PC-9 (cell line): ENCODE data around the gene CD247. TPM values are rescaled to one million over a fixed set of nuclear protein-coding genes. Genes with fewer than 3 reads are reported as not detected.

Experiments
- BruUV-seq: library from RNA; stranded (reverse); fragments of 400-500 nt; replicated peaks from 2 replicates; lab custom pipeline; 2021; lab: Mats Ljungman, UMichigan
- CTCF ChIA-PET: fragments of 300-600 bp; sonication (Branson Sonifier 250); formaldehyde crosslinking; loops from one replicate; lab custom pipeline; 2022; ENCODE audit warnings: antibody characterized with exemption; lab: Charles Lee
- POLR2A ChIA-PET: fragments of 300-600 bp; sonication (Branson Sonifier 250); formaldehyde crosslinking; loops from one replicate; lab custom pipeline; 2022; ENCODE audit warnings: antibody characterized with exemption; ENCODE audit not compliant: unreplicated experiment; lab: Charles Lee
- DNase-seq, 2 experiments: peaks; one replicate each; pipeline versions ENCODE4 v3.0.0 to v3.0.0-alpha.2; 2015 to 2022; ENCODE audit warnings: mixed read lengths in 1 of 2
- H2AFZ ChIP-seq: fragments of 200-600 bp; sonication (generic); 2 replicates; pipeline ENCODE4 v1.8.1; 2017; ENCODE audit warnings: antibody characterized with exemption
- H3F3A ChIP-seq: fragments of 200-600 bp; sonication (generic); 2 replicates; pipeline ENCODE4 v1.8.1; 2017; ENCODE audit warnings: antibody characterized with exemption, mild to moderate bottlenecking, low read depth; ENCODE audit not compliant: insufficient read depth
- H3K27ac ChIP-seq: fragments of 200-600 bp; sonication (generic); 2 replicates; pipeline ENCODE4 v1.6.1; 2016; ENCODE audit warnings: mixed run types
- H3K27me3 ChIP-seq: fragments of 200-600 bp; sonication (generic); 2 replicates; pipeline ENCODE4 v1.6.1; 2016; ENCODE audit warnings: low read depth, mixed run types; ENCODE audit not compliant: insufficient read depth
- H3K36me3 ChIP-seq: fragments of 200-600 bp; sonication (generic); 2 replicates; pipeline ENCODE4 v1.6.1; 2016; ENCODE audit warnings: low read depth, mixed run types
- H3K4me1 ChIP-seq: fragments of 200-600 bp; sonication (generic); replicated peaks from 2 replicates; pipeline ENCODE4 v1.6.1; 2016; ENCODE audit warnings: mixed run types; ENCODE audit not compliant: insufficient read depth
- H3K4me2 ChIP-seq: fragments of 200-600 bp; sonication (generic); 2 replicates; pipeline ENCODE4 v1.6.1; 2017; ENCODE audit warnings: mixed run types
- H3K4me3 ChIP-seq: fragments of 200-600 bp; sonication (generic); 2 replicates; pipeline ENCODE4 v1.6.1; 2016; ENCODE audit warnings: mixed run types
- H3K79me2 ChIP-seq: fragments of 200-600 bp; sonication (generic); 2 replicates; pipeline ENCODE4 v1.6.1; 2017; ENCODE audit warnings: low read depth, mixed run types
- H3K9me2 ChIP-seq: fragments of 200-600 bp; sonication (generic); 2 replicates; pipeline ENCODE4 v1.8.1; 2017; ENCODE audit warnings: mild to moderate bottlenecking; ENCODE audit not compliant: insufficient read depth
- H3K9me3 ChIP-seq: fragments of 200-600 bp; sonication (generic); 2 replicates; pipeline ENCODE4 v1.8.1; 2016; ENCODE audit warnings: low read depth; ENCODE audit not compliant: insufficient read depth
- H4K20me1 ChIP-seq: fragments of 200-600 bp; sonication (generic); 2 replicates; pipeline ENCODE4 v1.8.1; 2017; ENCODE audit not compliant: insufficient read depth
- EZH2 ChIP-seq: fragments of 200-600 bp; sonication (generic); IDR thresholded peaks from 2 replicates; pipeline ENCODE4 v1.8.0; 2017; ENCODE audit warnings: antibody characterized with exemption, low read depth
- intact Hi-C: fragments of 100-400 bp; cut with micrococcal nuclease; formaldehyde crosslinking; loops from one replicate; pipeline ENCODE4 v1.10.0; 2022; ENCODE audit not compliant: unreplicated experiment
- total RNA-seq: library from RNA; stranded (reverse); gene quantifications from 2 replicates; pipeline ENCODE4 v1.2.3, GENCODE V29; 2021
- TF ChIP-seq, protein P1 (sequence below): fragments of 200-600 bp; sonication (generic); conservative IDR thresholded peaks from 2 replicates; pipeline ENCODE4 v1.6.1; 2017; ENCODE audit warnings: mixed run types, antibody characterized with exemption, mild to moderate bottlenecking, moderate library complexity

Gene CD247
- total RNA-seq, 1 experiment from 2014 or later = not detected

DNA sequence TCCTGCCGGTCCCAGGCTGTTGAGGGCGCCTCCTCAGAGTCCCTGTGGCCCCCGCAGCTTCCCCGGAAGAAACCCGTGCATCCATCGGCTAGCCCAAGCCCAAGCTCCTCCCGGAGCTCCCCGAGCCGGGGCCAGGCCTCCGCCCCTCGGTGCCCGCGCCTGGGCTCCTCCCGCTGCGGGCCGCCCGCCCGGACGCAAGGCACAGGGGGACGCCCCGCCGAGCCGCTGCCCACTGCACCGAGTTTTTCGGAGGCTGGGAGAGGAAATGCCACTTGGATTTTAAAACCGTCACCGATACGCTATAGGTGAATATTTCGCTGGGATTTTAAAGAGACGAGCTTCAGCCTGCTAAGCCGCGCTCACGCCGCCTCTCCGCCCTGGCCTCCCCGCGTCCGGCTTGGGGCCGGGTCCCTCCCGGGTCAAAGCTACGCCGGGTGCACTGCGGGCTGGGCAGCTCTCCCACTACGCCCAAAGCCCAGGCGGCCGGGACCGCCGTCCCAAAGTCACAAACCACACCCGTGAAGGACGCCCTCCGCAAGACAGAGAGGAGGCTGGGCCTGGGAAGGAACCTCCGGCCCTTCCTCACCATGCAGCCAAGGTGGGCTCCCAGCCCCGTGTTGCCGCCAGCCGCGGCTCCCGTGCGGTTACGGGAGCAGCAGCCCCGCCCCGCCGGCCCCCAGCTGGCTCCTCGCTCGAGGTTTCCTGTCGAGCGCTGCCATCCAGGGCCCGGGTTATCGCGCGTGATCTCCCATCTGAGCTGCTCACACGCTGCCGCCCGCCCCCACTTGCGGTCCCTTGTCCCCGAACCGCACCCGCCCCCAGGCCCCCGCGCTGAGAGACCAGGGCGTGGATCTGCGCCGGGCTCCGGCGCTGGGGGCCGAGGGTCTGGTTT lies 63.2 kb downstream of the CD247 start:
- H4K20me1 ChIP-seq = no peaks in the 10 kb centered on the region
- no peaks in the 10 kb centered on the region for H3K27me3 ChIP-seq
- no peaks in the 10 kb centered on the region for H3K79me2 ChIP-seq
- BruUV-seq = no TSS peak
- no peak for TF ChIP-seq EZH2
- TF ChIP-seq, protein P1, sequence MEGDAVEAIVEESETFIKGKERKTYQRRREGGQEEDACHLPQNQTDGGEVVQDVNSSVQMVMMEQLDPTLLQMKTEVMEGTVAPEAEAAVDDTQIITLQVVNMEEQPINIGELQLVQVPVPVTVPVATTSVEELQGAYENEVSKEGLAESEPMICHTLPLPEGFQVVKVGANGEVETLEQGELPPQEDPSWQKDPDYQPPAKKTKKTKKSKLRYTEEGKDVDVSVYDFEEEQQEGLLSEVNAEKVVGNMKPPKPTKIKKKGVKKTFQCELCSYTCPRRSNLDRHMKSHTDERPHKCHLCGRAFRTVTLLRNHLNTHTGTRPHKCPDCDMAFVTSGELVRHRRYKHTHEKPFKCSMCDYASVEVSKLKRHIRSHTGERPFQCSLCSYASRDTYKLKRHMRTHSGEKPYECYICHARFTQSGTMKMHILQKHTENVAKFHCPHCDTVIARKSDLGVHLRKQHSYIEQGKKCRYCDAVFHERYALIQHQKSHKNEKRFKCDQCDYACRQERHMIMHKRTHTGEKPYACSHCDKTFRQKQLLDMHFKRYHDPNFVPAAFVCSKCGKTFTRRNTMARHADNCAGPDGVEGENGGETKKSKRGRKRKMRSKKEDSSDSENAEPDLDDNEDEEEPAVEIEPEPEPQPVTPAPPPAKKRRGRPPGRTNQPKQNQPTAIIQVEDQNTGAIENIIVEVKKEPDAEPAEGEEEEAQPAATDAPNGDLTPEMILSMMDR = no peak
- no peak overlapping the region for H3K27ac ChIP-seq
- peaks cover 9% of the 10 kb centered on the region for H3K4me1 ChIP-seq
- H3K9me2 ChIP-seq = no peaks in the 10 kb centered on the region
- H3K9me3 ChIP-seq = no peaks in the 10 kb centered on the region
- DNase-seq = peak in 1 of 2 experiments; percentile 44
- H3K36me3 ChIP-seq = no peaks in the 10 kb centered on the region
- peak overlapping the region; percentile 96 for H3K4me2 ChIP-seq
- ChIA-PET POLR2A (interaction anchor here (0.6 to 0.7 kb wide), 2 partner anchors 22 to 402 kb away, joined by 3 to 8 read pairs; no protein-coding TSS in a partner anchor), CTCF (interaction anchor here (0.6 to 0.8 kb wide), 2 partner anchors 14 to 18 kb away, joined by 4 to 6 read pairs; no protein-coding TSS in a partner anchor)
- H3K4me3 ChIP-seq = peak overlapping the region; percentile 98
- intact Hi-C loops = no loop called here
- H3F3A ChIP-seq = peaks cover 6% of the 10 kb centered on the region; the same call in 1 of the 2 replicates
- peak overlapping the region; percentile 99 for H2AFZ ChIP-seq

DNA sequence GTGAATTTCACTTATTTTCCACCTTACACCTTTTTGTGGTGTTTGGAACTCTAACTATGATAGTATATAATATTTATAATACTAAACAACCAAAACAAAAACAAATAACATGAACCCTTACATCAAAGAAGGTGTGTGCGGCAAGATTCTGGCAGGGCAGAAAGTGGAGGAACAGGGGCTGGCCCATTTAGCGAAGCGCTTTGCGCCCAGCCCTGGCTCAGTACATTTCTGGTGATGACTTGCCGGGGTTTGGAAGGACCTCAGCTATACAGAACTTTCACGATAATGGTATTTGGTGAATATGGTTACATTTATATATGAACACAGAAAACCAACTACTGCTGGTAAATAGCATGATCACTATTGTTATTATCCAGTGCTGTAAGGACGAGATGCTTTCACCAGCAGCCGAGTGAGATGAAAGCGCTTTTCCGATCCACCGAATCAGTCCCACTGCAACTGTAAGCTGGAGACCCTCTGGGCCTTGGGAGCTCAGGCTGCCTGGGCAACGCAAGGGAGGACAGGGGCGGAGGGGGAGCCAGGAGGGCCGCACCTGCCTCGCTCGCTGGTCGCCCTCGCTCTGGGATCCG lies 63.9 kb downstream of the CD247 start:
- H2AFZ ChIP-seq = peak overlapping the region; percentile 99
- ChIA-PET CTCF (interaction anchor here (0.8 kb wide), 1 partner anchor 14 kb away, joined by 4 read pairs; no protein-coding TSS in a partner anchor), POLR2A (interaction anchor here (0.6 to 0.7 kb wide), 2 partner anchors 23 to 402 kb away, joined by 3 to 8 read pairs; no protein-coding TSS in a partner anchor)
- H3F3A ChIP-seq = peaks cover 6% of the 10 kb centered on the region; the same call in 1 of the 2 replicates
- H3K4me2 ChIP-seq = peak overlapping the region; percentile 96
- intact Hi-C loops = no loop called here
- H3K27ac ChIP-seq = no peak overlapping the region
- no peaks in the 10 kb centered on the region for H4K20me1 ChIP-seq
- no peaks in the 10 kb centered on the region for H3K9me3 ChIP-seq
- no TSS peak for BruUV-seq
- DNase-seq = no peak
- H3K79me2 ChIP-seq = no peaks in the 10 kb centered on the region
- H3K4me3 ChIP-seq = peak overlapping the region; percentile 98
- H3K4me1 ChIP-seq = peaks cover 9% of the 10 kb centered on the region
- TF ChIP-seq, protein P1 = no peak
- no peak for TF ChIP-seq EZH2
- no peaks in the 10 kb centered on the region for H3K27me3 ChIP-seq
- H3K9me2 ChIP-seq = no peaks in the 10 kb centered on the region
- H3K36me3 ChIP-seq = no peaks in the 10 kb centered on the region

DNA sequence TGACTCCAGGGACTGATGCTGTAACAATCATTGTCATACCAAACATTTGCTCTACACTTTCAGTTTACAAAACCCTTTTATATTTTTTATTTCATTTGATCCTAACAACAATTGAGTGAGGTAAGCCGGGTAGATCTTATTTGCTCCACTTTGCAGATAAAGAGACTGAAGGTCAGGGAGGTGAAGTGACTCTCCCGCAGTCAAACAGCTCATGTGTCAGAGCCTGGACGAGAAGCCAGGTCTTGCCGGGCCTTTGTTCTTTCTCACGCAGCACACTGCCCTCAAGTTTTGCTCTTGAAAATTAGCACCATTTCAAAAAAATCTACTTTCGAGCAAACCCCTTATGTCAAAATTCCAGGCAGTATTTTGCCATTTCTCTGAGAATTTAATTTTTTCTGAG lies 65.2 kb downstream of the CD247 start:
- no peak overlapping the region for H3K27ac ChIP-seq
- H2AFZ ChIP-seq = no peak overlapping the region
- H3K27me3 ChIP-seq = no peaks in the 10 kb centered on the region
- no peak overlapping the region for H3K4me3 ChIP-seq
- no TSS peak for BruUV-seq
- no peak overlapping the region for H3K4me2 ChIP-seq
- no peaks in the 10 kb centered on the region for H3K79me2 ChIP-seq
- H3F3A ChIP-seq = peaks cover 11% of the 10 kb centered on the region; the same call in 1 of the 2 replicates
- H3K9me3 ChIP-seq = no peaks in the 10 kb centered on the region
- CTCF ChIA-PET = no interaction called here
- H4K20me1 ChIP-seq = no peaks in the 10 kb centered on the region
- H3K4me1 ChIP-seq = peaks cover 13% of the 10 kb centered on the region
- TF ChIP-seq, protein P1 = no peak
- no peak for TF ChIP-seq EZH2
- no peaks in the 10 kb centered on the region for H3K36me3 ChIP-seq
- intact Hi-C loops = no loop called here
- no peak for DNase-seq
- POLR2A ChIA-PET = no interaction called here
- no peaks in the 10 kb centered on the region for H3K9me2 ChIP-seq
